HG02840 (cell line): ENCODE results near the gene SETD1A.
"Not testable (repeated sequence)": the region's sequence is repeated elsewhere in the genome, so short reads cannot be mapped to it uniquely, and the experiment has no call there.

Experiments used
- ATAC-seq: cut with Tn5 transposase; IDR thresholded peaks from one replicate; pipeline ENCODE4 v1.9.1; 2021; ENCODE audit warnings: mild to moderate bottlenecking, moderate library complexity, moderate number of reproducible peaks; ENCODE audit not compliant: unreplicated experiment, low FRiP score

SETD1A gene

GRCh38 chr16:30928390-30928789, 29.2 kb upstream of the SETD1A start:
- no peak for ATAC-seq

DNA sequence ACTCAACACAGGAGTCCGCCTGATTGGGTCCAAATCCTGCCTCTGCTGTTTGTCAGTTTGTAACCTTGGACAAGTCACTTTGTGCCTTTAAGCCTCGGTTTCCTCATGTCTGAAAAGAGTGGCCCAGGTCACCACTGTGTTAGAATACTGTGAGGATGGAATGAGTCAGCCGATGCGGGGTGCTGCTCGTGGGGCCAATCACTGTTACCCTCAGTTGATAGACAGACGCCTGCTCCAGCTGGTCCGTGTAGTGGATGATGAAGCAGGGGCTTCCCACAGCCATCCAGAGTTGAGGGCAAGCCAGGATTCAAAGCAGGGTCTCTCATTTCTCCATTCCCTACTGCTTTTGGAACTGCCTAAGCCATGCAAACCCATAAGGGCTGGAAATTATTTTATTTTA, 28.4 kb upstream of the SETD1A start:
- ATAC-seq = no peak

GRCh38 chr16:30930160-30930571, 27.4 kb upstream of the SETD1A start:
- ATAC-seq = no peak

DNA sequence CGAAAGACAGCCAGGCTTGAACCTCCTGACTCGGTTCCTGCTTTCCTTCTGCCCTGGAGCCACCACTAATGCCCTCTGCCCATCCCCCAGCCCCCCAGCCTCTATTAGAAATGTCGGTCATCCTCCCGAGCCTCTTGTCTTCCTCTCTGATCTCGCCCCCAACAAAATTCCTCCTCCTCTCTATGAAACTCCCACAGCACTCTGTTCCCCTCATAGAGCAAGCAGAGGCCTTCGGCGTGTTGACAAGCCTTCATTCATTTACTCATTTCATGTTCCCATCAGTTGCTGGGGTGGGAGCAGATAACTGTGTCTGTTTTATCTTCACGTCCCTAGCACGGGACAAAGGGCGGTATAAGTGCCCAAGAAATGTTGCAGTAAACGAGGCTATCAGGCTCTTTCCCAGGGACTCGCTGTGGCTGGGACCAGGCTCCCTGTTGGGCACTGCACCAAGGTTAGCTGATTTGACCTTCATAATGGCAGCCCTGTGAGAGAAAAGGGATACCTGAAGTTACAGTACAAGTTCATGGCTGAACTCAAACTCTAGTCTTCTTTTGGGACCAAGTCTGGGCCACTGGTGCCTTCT, 26.4 kb upstream of the SETD1A start:
- ATAC-seq = no peak

DNA sequence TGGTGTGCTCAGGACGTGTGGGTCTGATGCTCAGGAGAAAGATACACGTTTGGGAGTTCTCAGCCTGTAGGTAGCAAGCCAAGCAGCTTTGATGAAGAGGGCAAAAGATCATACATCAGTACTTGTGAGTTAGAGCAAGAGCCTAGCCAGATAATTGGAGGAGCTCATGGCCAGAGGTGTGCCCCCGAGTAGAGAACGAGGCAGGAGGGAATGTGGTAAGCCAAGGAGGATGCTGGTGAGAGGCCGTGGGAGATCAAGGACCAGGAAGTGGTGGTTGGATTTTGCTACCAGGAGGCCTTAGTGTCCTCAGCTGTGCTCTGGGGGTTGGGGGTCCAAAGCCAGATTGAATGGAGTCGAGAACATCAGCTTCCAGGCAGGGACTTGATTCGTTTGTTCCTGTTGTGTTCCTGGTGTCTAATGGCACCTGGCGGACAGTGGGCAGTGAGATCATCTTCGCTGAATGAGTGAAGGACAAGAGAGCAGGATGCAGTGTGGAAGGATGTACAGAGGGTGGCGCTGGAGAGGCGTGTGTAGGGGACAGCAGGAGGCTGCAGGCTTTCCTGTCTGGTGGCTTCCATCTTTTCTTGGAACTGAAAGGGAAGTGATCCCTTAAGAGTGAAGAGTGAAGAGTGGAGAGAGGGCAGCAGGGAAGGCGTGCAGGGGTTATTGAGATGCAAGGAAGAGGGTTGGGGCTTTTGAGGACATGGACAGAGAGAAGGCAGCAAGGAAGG, 22.6 kb upstream of the SETD1A start:
- no peak for ATAC-seq

DNA sequence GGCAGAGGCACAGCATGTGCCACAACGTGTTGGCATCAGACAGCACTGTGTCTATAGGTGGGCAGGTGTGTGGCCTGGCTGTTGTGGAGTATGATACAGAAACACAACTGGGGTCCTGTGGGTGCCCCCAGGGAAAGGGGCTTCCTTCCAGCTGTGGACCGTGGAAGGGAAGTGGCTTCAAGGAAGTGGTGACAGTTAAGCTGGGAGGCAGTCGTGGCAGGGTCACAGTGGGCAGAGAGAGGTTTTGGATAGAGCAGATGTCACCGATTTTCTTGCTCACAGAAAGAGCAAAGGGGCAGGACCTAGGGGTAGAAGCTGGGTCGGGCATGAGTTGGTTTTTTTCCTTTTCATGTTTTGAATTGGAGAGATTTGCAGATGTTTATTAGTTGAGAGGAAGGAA, 19.9 kb upstream of the SETD1A start:
- no peak for ATAC-seq

GRCh38 chr16:30939571-30939970, 18.0 kb upstream of the SETD1A start:
- ATAC-seq = not testable (repeated sequence)

GRCh38 chr16:30941600-30942425, 15.7 kb upstream of the SETD1A start:
- ATAC-seq = no peak

DNA sequence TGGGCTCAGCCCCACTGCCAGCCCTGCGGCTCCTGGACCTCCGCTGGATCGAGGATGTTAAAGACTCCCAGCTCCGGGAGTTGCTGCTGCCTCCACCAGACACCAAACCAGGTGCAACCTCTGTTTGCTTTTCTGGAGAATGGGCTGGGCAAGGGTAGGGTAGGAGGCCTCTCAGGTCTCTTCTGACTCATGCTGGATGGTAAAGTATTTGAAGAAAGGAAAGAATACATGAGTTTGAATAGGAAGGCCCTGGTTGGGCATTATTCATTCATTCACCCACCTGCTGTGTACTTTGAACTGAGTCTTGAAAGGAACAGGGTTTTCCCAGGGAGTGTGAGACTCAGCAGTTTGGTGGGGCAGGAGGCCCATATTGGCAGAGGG, 15.1 kb upstream of the SETD1A start:
- no peak for ATAC-seq

DNA sequence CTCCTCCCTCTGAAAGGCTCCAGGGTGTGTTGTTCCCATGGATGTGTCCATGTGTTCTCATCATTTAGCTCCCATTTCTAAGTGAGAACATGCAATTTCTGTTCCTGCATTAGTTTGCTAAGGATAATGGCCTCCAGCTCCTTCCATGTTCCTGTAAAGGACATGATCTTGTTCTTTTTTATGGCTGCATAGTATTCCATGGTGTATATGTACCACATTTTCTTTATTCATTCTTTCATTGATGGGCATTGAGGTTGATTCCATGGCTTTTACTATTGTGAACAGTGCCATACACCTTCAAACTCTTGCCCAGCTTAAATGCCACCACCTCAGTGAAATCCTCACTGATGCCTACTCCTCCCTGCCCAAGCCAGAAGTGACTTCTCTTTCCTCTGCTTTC, 13.2 kb upstream of the SETD1A start:
- no peak for ATAC-seq

- no peak for ATAC-seq
Measured at GRCh38 chr16:30946671-30947540, 10.6 kb upstream of the SETD1A start.

GRCh38 chr16:30947541-30947858, 10.1 kb upstream of the SETD1A start:
- no peak for ATAC-seq

DNA sequence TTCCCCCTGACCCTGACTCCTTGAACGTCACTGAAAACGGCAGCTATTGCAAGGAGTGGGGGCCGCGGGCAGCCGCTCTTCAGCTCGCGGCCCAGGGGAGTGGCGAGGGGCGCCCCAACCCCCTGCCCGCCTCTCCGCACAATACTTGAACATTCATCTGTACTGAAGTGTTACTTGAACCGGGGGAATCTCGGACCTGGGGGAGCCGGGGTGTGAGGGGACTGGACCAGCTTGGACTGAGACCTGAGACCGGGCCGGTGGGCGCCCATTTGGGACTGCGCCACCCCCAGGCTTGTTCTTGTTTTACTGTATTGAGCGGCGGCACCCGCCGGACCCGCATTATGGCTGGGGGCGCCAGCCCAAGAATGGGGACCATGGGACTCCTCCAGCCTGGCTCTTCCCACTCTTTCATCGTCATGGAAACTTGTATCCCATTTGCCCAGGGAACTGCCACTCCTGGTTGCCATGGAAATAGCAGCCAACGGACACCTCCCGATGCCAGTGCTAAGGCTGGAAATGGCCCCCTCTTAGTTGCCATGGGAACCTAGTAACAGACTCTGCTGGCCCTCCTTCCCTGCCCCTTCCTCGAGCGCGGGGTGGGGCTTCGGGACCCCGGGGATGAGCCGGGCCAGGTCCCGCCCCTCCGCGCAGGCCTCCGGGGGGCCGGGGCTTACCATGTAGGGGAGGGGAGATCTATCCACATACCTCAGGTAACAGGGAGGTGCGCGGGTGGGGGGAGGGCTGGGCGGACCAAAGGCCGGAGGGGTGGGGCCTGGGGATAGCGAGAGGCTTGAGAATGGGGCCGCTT, 9.5 kb upstream of the SETD1A start:
- ATAC-seq = no peak

DNA sequence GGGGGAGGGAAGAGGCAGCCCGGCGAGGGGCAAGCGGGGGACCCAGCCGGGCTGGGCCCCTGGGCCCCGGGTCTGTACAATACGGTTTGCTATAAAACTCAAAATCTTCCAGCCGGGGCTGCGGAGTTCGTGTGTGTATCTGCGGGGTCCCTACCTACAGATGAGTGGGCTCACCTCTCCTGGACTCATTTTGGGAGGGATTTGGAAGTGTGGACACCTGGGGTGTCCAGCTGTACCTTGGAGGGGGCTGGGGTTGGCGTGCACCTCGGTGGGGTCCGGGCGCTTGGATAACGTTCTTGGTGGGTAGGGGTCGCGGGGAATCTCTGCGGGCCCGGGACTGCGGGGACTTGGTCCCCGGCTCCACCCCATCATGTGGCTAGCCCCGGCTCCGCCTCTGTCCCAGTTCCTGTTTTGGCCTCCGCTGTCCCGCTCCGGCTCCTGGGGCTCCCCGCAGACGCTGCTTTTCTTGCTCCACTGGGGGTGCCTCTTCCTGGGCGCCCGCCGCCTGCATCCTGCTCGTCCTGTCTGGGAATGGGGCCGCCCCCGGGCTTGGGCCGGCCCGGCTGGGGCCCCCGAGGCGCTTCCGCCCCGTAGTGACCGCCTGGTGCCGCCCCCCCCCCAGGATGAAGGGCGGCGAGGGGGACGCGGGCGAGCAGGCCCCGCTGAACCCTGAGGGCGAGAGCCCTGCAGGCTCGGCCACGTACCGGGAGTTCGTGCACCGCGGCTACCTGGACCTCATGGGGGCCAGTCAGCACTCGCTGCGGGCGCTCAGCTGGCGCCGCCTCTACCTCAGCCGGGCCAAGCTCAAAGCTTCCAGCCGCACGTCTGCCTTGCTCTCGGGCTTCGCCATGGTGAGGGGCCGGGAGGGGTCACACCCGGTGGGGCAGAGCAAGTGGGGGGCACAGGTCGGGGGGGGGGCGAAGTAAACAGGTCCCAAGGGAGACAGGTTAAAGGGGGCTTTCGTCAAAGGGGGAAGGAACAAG, 8.6 kb upstream of the SETD1A start, which contains the start of gene ORAI3:
Gene ORAI3, plus strand, starts transcription at position 402 of the 983 bp plus-strand sequence. Its CDS starts 222 bp downstream, at position 624.
- ATAC-seq = peak; percentile 61

- ATAC-seq = no peak
Measured at GRCh38 chr16:30949650-30950515, 7.7 kb upstream of the SETD1A start.

GRCh38 chr16:30950516-30951065, 7.0 kb upstream of the SETD1A start:
- ATAC-seq = no peak

DNA sequence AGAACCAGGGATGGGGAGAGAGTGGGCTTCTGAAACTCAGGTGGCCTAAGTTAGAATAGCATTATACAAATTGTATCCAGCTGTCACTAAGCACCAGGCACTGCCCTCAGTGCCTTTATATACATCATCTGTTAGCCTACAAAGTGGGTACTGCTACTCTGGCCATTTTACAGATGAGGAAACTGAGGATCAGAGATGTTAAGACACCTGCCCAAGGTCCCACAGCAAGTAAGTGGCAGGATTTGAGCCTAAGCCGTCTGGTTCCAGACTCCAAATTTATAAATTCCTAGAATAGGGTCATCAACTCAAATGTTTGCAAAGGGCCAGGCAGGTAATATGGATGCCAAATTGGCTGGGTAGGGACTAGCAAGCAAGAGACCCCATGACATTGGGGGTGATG, 6.4 kb upstream of the SETD1A start:
- no peak for ATAC-seq
